ENCODE results near the gene RPSA.
"Not testable (repeated sequence)": the region's sequence is repeated elsewhere in the genome, so short reads cannot be mapped to it uniquely, and the experiment has no call there.

RPSA gene

DNA sequence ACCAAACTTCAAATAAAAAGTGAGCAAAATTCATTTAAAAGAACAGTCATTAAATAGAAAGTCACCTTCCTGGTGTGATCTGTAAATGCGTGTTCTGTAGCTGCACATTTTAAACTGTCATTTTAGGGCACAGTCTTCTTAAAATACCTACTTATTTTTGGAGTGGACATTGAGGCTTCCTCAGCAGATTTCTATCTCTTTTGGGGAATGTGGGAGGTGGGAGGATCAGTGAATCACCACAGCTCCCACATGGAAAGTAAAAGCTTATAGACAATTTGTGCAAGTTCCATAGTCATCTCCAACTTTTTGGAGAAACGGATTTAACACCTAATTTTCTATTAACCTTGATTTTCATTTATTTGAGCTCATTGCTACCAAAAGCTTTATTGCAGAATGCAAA is 39.9 kb downstream of the RPSA start:
- no peak for DNase-seq (ENCODE audit: low read depth)
- no peak overlapping the region for H3K4me3 ChIP-seq (ENCODE audit: low read depth, low read length)
- TF ChIP-seq, protein P1, sequence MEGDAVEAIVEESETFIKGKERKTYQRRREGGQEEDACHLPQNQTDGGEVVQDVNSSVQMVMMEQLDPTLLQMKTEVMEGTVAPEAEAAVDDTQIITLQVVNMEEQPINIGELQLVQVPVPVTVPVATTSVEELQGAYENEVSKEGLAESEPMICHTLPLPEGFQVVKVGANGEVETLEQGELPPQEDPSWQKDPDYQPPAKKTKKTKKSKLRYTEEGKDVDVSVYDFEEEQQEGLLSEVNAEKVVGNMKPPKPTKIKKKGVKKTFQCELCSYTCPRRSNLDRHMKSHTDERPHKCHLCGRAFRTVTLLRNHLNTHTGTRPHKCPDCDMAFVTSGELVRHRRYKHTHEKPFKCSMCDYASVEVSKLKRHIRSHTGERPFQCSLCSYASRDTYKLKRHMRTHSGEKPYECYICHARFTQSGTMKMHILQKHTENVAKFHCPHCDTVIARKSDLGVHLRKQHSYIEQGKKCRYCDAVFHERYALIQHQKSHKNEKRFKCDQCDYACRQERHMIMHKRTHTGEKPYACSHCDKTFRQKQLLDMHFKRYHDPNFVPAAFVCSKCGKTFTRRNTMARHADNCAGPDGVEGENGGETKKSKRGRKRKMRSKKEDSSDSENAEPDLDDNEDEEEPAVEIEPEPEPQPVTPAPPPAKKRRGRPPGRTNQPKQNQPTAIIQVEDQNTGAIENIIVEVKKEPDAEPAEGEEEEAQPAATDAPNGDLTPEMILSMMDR (IDR thresholded peaks at IDR 0.05; ENCODE audit: control insufficient read depth, extremely low read depth, insufficient read depth) = no peak

DNA sequence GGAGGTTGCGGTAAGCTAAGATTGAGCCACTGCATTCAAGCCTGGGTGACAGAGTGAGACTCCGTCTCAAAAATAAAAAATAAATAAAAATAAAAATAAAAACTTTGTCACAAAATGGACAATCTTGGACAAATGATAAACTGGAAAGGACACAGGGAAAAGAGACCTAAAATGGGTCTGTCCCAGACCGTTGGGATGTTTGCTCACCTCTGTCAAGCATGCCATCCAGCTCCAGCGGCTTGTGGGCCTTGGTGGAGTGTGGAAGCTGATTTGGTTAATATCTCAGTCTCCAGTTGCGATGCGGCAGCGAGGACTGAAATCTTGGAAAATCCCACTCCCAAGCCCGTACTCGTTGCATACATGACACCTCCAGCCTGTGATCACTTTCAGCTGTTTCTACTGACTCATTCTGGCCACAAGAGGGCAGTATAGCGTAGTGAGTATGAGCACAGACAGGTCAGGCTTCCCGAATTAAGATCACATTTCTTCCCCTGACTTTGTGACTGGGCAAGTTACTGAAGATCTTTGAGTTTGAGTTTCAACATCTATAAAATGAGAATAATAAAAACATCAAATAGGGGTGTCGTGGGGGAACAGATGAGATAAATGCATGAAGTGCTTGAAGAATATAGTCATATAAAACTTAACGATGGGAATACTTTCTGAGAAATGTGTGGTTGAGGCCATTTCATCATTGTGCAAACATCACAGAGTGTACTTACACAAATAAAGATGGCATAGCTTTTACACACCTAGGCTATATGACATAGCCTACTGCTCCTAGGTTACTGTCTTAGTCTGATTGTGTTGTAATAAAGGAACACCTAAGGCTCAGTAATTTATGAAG is 41.3 kb downstream of the RPSA start:
- DNase-seq (ENCODE audit: low read depth) = peak; percentile 77
- TF ChIP-seq, protein P1 (IDR thresholded peaks at IDR 0.05; ENCODE audit: control insufficient read depth, extremely low read depth, insufficient read depth) = peak; percentile 87
- no peak overlapping the region for H3K4me3 ChIP-seq (ENCODE audit: low read depth, low read length)

DNA sequence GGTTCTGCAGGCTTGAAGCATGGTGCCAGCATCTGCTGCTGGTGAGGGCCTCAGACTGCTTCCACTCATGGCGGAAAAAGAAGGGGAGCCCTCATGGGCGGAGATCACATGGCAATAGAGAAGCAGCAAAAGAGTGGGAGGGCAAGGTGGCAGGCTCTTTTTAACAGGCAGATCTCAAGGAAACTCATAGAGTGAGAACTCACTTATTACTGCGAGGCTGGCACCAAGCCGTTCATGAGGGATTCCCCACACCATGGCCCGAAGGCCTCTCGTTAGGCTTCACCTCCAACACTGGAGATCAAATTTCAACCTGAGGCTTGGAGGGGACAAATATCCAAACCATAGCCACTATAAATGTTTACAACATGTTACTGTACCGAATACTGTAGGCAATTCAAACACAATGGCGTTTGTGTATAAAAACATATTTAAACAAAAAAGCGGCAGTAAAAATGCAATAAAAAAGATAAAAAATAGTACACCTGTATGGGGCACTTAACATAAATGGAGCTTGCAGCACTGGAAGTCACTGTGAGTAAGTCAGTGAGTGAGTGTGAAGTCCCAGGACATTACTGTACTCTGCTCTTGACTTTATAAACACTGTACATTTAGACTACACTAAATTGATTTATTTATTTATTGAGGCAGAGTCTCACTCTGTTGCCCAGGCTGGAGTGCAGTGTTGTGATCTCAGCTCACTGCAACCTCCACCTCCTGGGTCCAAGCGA is 42.1 kb downstream of the RPSA start:
- peak; percentile 14 for DNase-seq (ENCODE audit: low read depth)
- no peak overlapping the region for H3K4me3 ChIP-seq (ENCODE audit: low read depth, low read length)
- TF ChIP-seq, protein P1 (IDR thresholded peaks at IDR 0.05; ENCODE audit: control insufficient read depth, extremely low read depth, insufficient read depth) = no peak

DNA sequence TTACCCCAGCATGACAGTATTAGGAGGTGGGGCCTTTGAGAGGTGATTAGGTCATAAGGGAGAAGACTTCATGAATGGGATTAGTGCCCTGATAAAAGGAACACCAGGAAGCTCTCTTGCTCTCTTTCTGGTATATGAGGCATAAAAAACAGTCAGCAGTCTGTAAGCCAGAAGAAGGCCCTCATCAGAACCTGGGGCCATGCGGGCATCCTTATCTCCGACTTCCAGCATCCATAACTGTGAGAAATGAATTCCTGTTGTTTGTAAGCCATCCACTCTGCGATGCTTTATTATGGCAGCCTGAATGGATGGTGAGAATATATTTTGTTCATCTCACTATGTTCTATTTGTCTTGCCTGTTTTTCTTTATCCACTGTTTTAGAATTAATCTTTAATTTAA is 43.3 kb downstream of the RPSA start:
- H3K4me3 ChIP-seq (ENCODE audit: low read depth, low read length) = no peak overlapping the region
- TF ChIP-seq, protein P1 (IDR thresholded peaks at IDR 0.05; ENCODE audit: control insufficient read depth, extremely low read depth, insufficient read depth) = no peak
- DNase-seq (ENCODE audit: low read depth) = no peak

DNA sequence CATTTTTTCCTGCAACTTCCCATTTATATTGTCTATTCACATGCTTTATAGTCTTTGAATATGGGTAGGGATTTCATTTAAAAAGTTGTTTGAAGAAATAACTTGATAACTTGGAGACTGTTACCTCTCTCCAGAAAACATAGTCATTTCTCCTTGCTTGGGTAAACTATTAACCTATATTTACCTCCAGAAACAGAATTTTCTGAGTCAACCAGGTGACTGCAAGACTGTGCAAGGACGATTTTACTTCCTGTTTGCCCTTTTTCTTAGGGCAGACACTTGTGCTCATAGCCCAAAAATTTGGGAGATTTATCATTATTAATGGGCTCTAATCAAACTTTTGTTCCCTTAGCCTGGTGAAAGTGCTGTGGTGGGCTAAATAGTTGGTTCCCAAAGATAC is 46.6 kb downstream of the RPSA start:
- no peak for DNase-seq (ENCODE audit: low read depth)
- TF ChIP-seq, protein P1 (IDR thresholded peaks at IDR 0.05; ENCODE audit: control insufficient read depth, extremely low read depth, insufficient read depth) = no peak
- H3K4me3 ChIP-seq (ENCODE audit: low read depth, low read length) = no peak overlapping the region

DNA sequence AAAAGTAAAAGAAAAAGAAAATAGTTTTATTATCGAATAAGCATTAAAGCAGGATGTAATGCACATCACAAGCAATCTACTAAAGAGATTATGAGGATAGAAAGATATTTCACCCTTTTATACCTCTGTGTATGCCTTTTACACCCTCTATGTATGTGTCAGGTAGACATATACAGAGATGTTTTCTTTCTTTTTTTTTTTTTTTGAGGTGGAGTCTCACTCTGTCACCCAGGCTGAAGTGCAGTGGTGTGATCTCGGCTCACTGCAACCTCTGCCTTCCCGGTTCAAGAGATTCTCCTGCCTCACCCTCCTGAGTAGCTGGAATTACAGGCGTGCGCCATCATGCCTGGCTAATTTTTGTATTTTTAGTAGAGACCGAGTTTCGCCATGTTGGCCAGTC is 47.4 kb downstream of the RPSA start:
- H3K4me3 ChIP-seq (ENCODE audit: low read depth, low read length); DNase-seq (ENCODE audit: low read depth): not testable (repeated sequence)

DNA sequence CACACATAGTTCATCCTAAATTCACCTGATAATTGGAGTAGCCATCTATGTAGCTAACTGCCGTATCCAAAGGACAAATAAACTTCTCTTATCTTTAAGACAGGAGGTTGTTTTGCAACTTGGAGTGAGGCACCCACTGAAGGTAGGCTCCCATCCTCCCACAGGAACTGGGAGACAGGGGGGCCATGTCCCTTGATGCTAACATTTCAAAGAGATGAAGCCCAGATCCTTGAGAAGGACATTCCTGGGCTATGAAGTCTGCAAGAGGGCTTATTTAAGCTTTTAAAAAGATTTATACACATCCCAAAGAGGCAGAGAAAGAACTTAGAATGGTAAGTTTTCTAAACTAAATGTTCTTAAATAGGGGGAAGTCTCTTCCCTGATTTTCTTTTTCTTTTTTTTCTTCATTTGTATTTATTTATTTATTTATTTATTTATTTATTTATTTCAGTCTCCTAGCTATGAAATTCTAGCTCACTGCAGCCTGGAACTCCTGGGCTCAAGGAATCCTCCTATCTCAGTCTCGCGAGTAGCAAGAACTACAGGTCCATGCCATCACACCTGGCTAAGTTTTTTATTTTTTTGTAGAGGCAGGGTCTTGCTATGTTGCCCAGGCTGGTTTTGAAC is 48.2 kb downstream of the RPSA start:
- TF ChIP-seq, protein P1 (IDR thresholded peaks at IDR 0.05; ENCODE audit: control insufficient read depth, extremely low read depth, insufficient read depth) = no peak
- no peak overlapping the region for H3K4me3 ChIP-seq (ENCODE audit: low read depth, low read length)

More for the DNA sequence above, 48.2 kb downstream of the RPSA start:
- no peak for DNase-seq (ENCODE audit: low read depth)

All from LNCaP clone FGC (cell line).